Panc1 (cell line): ENCODE data around the gene CENPC. TPM values are rescaled to one million over a fixed set of nuclear protein-coding genes. Genes with fewer than 3 reads are reported as not detected.

Experiments used
- ATAC-seq: fragments of 200-7000 bp; cut with Tn5 transposase; 2 replicates; pipeline ENCODE4 v1.9.1; 2020; ENCODE audit warnings: mild to moderate bottlenecking, moderate library complexity
- BruUV-seq: library from RNA; stranded (reverse); fragments of 400-500 nt; replicated peaks from 2 replicates; lab custom pipeline; 2021; lab: Mats Ljungman, UMichigan
- CTCF ChIA-PET: fragments of 300-600 bp; sonication (Branson Sonifier 250); formaldehyde crosslinking; loops from one replicate; lab custom pipeline; 2022; ENCODE audit warnings: antibody characterized with exemption; lab: Charles Lee
- POLR2A ChIA-PET: fragments of 300-600 bp; sonication (Branson Sonifier 250); formaldehyde crosslinking; loops from one replicate; lab custom pipeline; 2022; ENCODE audit warnings: antibody characterized with exemption; lab: Charles Lee
- DNase-seq: peaks from one replicate; pipeline ENCODE4 v3.0.0-alpha.2; 2010; ENCODE audit warnings: low read depth, low spot score
- H3K27ac ChIP-seq: 2 replicates; pipeline ENCODE4 v1.5.1; 2011; ENCODE audit warnings: mild to moderate bottlenecking, low read length, inconsistent platforms
- H3K27me3 ChIP-seq: fragments of 200-500 bp; sonication (Bioruptor generic); 2 replicates; pipeline ENCODE4 v1.6.0; 2014; ENCODE audit warnings: low read length, inconsistent platforms; ENCODE audit not compliant: control insufficient read depth, insufficient read depth
- H3K36me3 ChIP-seq: fragments of 200-500 bp; sonication (Bioruptor generic); 2 replicates; pipeline ENCODE4 v1.5.1; 2014; ENCODE audit warnings: inconsistent platforms, mild to moderate bottlenecking, low read length, moderate library complexity; ENCODE audit not compliant: control insufficient read depth, insufficient read depth
- H3K4me1 ChIP-seq: 2 replicates; pipeline ENCODE4 v1.5.1; 2011; ENCODE audit warnings: inconsistent platforms, mild to moderate bottlenecking, low read length, moderate library complexity; ENCODE audit not compliant: control insufficient read depth, insufficient read depth
- H3K4me3 ChIP-seq, 2 experiments: 2 replicates each; pipeline ENCODE4 v1.5.1; 2011 to 2012; ENCODE audit warnings: low read depth in 2 of 2, low read length in 2 of 2, mild to moderate bottlenecking in 2 of 2, inconsistent platforms in 1 of 2, moderate library complexity in 1 of 2
- H3K9me3 ChIP-seq: fragments of 200-500 bp; sonication (Bioruptor generic); 2 replicates; pipeline ENCODE4 v1.5.1; 2014; ENCODE audit warnings: low read depth, mild to moderate bottlenecking, inconsistent platforms, low read length, moderate library complexity; ENCODE audit not compliant: control insufficient read depth, insufficient read depth
- POLR2AphosphoS5 ChIP-seq: IDR thresholded peaks from 2 replicates; pipeline ENCODE4 v1.6.1; 2012; ENCODE audit warnings: mild to moderate bottlenecking, low read depth, low read length, moderate library complexity
- REST ChIP-seq, 2 experiments: IDR thresholded peaks; 2 replicates each; pipeline ENCODE4 v1.6.1; 2011 to 2012; ENCODE audit warnings: low read depth in 2 of 2, control low read depth in 1 of 2, low read length in 1 of 2, mild to moderate bottlenecking in 1 of 2, moderate library complexity in 1 of 2; ENCODE audit not compliant: insufficient read depth in 1 of 2
- SIN3A ChIP-seq: IDR thresholded peaks from 2 replicates; pipeline ENCODE4 v1.6.1; 2012; ENCODE audit warnings: low read depth, mild to moderate bottlenecking, low read length, moderate library complexity, borderline replicate concordance; ENCODE audit not compliant: insufficient read depth
- TCF7L2 ChIP-seq: IDR thresholded peaks from 2 replicates; pipeline ENCODE4 v1.6.1; 2011; ENCODE audit warnings: mild to moderate bottlenecking, low read depth, low read length, inconsistent platforms
- in situ Hi-C: cut with HindIII; loops from 2 replicates; pipeline ENCODE4 v1.10.0; 2016; ENCODE audit warnings: low sequenced_read_pairs, low pct_unique_long_range_greater_than_20kb
- intact Hi-C: fragments of 100-400 bp; cut with micrococcal nuclease; formaldehyde crosslinking; loops from one replicate; pipeline ENCODE4 v1.10.0; 2022; ENCODE audit not compliant: unreplicated experiment
- total RNA-seq: library from RNA; stranded (reverse); gene quantifications from one replicate; pipeline ENCODE4 v1.2.1, GENCODE V29; 2021; ENCODE audit not compliant: unreplicated experiment
- TF ChIP-seq, protein P1 (sequence below): fragments of 450-650 bp; IDR thresholded peaks from 2 replicates; pipeline ENCODE4 v1.5.1; 2017; ENCODE audit warnings: mild to moderate bottlenecking

The CENPC gene
- total RNA-seq, 1 experiment from 2014 or later, result 10.1 TPM

DNA sequence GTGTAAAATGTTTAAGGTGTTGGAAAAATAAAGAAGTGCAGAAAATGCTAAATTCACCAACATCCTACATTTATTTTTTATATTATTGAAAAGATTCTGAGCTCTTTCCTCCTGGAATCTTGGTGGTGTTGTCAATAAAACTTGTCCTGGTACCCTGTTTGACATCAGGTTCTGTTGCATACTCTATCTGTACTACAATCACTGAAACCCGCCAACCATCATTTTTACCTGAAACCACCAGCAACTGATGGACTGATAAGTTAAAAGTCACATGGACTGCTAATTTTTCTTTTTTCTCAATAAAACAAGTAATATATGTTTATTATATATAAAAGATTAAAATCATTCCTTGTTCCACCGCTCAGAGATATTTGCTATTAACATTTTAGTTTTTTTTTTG lies 36.6 kb upstream of the CENPC start:
- ChIA-PET POLR2A (no interaction called here), CTCF (no interaction called here)
- H3K4me3 ChIP-seq, result no peak overlapping the region
- H3K27me3 ChIP-seq, result no peaks in the 10 kb centered on the region
- intact Hi-C loops, result no loop called here
- BruUV-seq, result no TSS peak
- TF ChIP-seq, protein P1, sequence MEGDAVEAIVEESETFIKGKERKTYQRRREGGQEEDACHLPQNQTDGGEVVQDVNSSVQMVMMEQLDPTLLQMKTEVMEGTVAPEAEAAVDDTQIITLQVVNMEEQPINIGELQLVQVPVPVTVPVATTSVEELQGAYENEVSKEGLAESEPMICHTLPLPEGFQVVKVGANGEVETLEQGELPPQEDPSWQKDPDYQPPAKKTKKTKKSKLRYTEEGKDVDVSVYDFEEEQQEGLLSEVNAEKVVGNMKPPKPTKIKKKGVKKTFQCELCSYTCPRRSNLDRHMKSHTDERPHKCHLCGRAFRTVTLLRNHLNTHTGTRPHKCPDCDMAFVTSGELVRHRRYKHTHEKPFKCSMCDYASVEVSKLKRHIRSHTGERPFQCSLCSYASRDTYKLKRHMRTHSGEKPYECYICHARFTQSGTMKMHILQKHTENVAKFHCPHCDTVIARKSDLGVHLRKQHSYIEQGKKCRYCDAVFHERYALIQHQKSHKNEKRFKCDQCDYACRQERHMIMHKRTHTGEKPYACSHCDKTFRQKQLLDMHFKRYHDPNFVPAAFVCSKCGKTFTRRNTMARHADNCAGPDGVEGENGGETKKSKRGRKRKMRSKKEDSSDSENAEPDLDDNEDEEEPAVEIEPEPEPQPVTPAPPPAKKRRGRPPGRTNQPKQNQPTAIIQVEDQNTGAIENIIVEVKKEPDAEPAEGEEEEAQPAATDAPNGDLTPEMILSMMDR, result no peak
- TF ChIP-seq POLR2AphosphoS5 (no peak), TCF7L2 (no peak)
- no peak for DNase-seq
- in situ Hi-C loops, result no loop called here
- H3K4me1 ChIP-seq, result no peaks in the 10 kb centered on the region
- H3K9me3 ChIP-seq, result no peaks in the 10 kb centered on the region
- no peak for ATAC-seq
- no peak overlapping the region for H3K27ac ChIP-seq
- H3K36me3 ChIP-seq, result no peaks in the 10 kb centered on the region

DNA sequence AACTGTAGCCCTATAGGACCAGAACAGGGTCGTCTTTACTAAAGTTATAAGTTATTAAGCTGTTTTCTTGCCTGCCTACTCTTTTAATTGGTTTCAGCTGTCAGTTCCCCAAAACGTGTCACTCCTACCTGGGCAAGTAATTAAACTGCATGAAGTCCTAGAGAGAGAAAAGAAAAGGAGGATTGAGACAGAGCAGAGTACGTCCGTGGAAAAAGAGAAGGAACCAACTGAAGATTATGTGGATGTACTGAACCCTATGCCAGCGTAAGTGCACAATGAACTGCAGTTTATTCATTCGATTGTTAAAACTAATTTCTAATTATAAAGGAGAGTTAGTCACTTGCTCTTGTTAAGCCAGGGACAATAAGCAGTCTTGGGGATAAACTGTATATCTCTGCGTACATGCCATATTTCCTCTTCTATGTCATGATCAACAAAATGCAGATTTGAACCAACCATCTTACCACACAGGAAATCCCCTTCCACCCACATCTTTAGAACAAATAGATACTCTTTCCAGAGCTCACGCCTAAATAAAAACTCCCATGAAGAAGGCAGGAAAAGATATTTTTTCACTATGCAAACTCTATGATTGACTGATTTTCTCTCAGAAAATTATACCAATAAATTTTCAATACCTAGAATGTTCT lies 36.0 kb upstream of the CENPC start:
- Histone ChIP-seq H3K36me3 (no peaks in the 10 kb centered on the region), H3K4me1 (no peaks in the 10 kb centered on the region), H3K9me3 (no peaks in the 10 kb centered on the region), H3K4me3 (no peak overlapping the region), H3K27me3 (no peaks in the 10 kb centered on the region), H3K27ac (no peak overlapping the region)
- no peak for TF ChIP-seq SIN3A
- TF ChIP-seq REST (IDR thresholded peaks at IDR 0.05; ENCODE audit: insufficient read depth in 1 of 2, low read depth in 2 of 2, low read length in 1 of 2), result no peak
- no peak for TF ChIP-seq POLR2AphosphoS5
- TF ChIP-seq TCF7L2, result no peak
- TF ChIP-seq, protein P1, result no peak
- ChIA-PET POLR2A (no interaction called here), CTCF (no interaction called here)
- ATAC-seq (no peak), DNase-seq (no peak)
- no TSS peak for BruUV-seq
- in situ Hi-C loops (no loop called here), intact Hi-C loops (no loop called here)
